RPMI7951 (cell line): ENCODE results near the gene HSPBAP1. TPM values are rescaled to one million over a fixed set of nuclear protein-coding genes. Genes with fewer than 3 reads are reported as not detected.
A peak's percentile ranks its signal among the peaks of the same experiment; 100 is the strongest.
"Not testable (repeated sequence)": the region's sequence is repeated elsewhere in the genome, so short reads cannot be mapped to it uniquely, and the experiment has no call there.

ENCODE experiments used
- DNase-seq: peaks from one replicate; pipeline ENCODE4 v3.0.0-alpha.2; 2012; ENCODE audit warnings: low read depth
- total RNA-seq: library from RNA; depleted of rRNA; stranded (reverse); fragments of >200 nt; shearing (Covaris generic); gene quantifications from 2 replicates; pipeline ENCODE4 v1.2.3, GENCODE V29; 2014

The HSPBAP1 gene
- total RNA-seq, 1 experiment from 2014 or later: 6.2 TPM

GRCh38 chr3:122785231-122785630 lies 8.4 kb downstream of the HSPBAP1 start:
- DNase-seq: no peak

- no peak for DNase-seq
These were observed 9.2 kb downstream of the HSPBAP1 start for GRCh38 chr3:122784436-122784835.

GRCh38 chr3:122782804-122783203 lies 10.8 kb downstream of the HSPBAP1 start:
- no peak for DNase-seq

- DNase-seq: no peak
These were observed 16.1 kb downstream of the HSPBAP1 start for GRCh38 chr3:122777563-122777962.

GRCh38 chr3:122776675-122777468 lies 16.8 kb downstream of the HSPBAP1 start:
- DNase-seq: no peak

GRCh38 chr3:122774564-122774963 lies 19.1 kb downstream of the HSPBAP1 start:
- DNase-seq: peak; percentile 7

GRCh38 chr3:122773944-122774509 lies 19.6 kb downstream of the HSPBAP1 start:
- DNase-seq: no peak

- DNase-seq: no peak
These were observed 20.8 kb downstream of the HSPBAP1 start for GRCh38 chr3:122772827-122773226.

- DNase-seq: no peak
These were observed 23.0 kb downstream of the HSPBAP1 start for GRCh38 chr3:122770521-122771202.

- no peak for DNase-seq
These were observed 25.9 kb downstream of the HSPBAP1 start for GRCh38 chr3:122767540-122768372.

GRCh38 chr3:122766430-122766829 lies 27.2 kb downstream of the HSPBAP1 start:
- no peak for DNase-seq

- DNase-seq: no peak
These were observed 33.0 kb downstream of the HSPBAP1 start for GRCh38 chr3:122760453-122761271.

GRCh38 chr3:122758877-122759560 lies 34.6 kb downstream of the HSPBAP1 start:
- DNase-seq: no peak

- DNase-seq: no peak
These were observed 38.1 kb downstream of the HSPBAP1 start for GRCh38 chr3:122755491-122755890.

- peak; percentile 32 for DNase-seq
These were observed 38.7 kb downstream of the HSPBAP1 start for GRCh38 chr3:122754929-122755328.

GRCh38 chr3:122748347-122748746 lies 45.3 kb downstream of the HSPBAP1 start:
- no peak for DNase-seq

- DNase-seq: not testable (repeated sequence)
These were observed 46.3 kb downstream of the HSPBAP1 start for GRCh38 chr3:122747295-122747694.

GRCh38 chr3:122745369-122746021 lies 48.1 kb downstream of the HSPBAP1 start:
- DNase-seq: peak; percentile 5

GRCh38 chr3:122743581-122744120 lies 50.0 kb downstream of the HSPBAP1 start:
- no peak for DNase-seq

- no peak for DNase-seq
These were observed 51.4 kb downstream of the HSPBAP1 start for GRCh38 chr3:122742234-122742633.
